ACC112 (cell line): Measurements from ENCODE around the gene DOCK4.

Source experiments
- H2AFZ ChIP-seq: fragments of 200-600 bp; sonication (generic); one replicate; pipeline ENCODE4 v1.6.0; 2017; ENCODE audit warnings: antibody characterized with exemption, low read length; ENCODE audit not compliant: unreplicated experiment
- H3K27ac ChIP-seq: fragments of 200-600 bp; sonication (generic); 2 replicates; pipeline ENCODE4 v1.5.1; 2014; ENCODE audit warnings: low read depth, mild to moderate bottlenecking, antibody characterized with exemption, low read length, moderate library complexity
- H3K27me3 ChIP-seq: fragments of 200-600 bp; sonication (generic); 2 replicates; pipeline ENCODE4 v1.6.1; 2014; ENCODE audit warnings: mild to moderate bottlenecking, antibody characterized with exemption, low read length, moderate library complexity, mixed read lengths; ENCODE audit not compliant: insufficient read depth
- H3K36me3 ChIP-seq: fragments of 200-600 bp; sonication (generic); 2 replicates; pipeline ENCODE4 v1.6.1; 2016; ENCODE audit warnings: mild to moderate bottlenecking, antibody characterized with exemption, low read length, moderate library complexity, mixed read lengths; ENCODE audit not compliant: insufficient read depth
- H3K4me1 ChIP-seq: fragments of 200-600 bp; sonication (generic); one replicate; pipeline ENCODE4 v1.6.1; 2016; ENCODE audit warnings: low read length, mixed read lengths; ENCODE audit not compliant: insufficient read depth, unreplicated experiment, control insufficient read depth
- H3K4me3 ChIP-seq: fragments of 200-600 bp; sonication (generic); 2 replicates; pipeline ENCODE4 v1.5.1; 2014; ENCODE audit warnings: mild to moderate bottlenecking, low read depth, low read length
- H3K79me2 ChIP-seq: fragments of 200-600 bp; sonication (generic); one replicate; pipeline ENCODE4 v1.6.0; 2016; ENCODE audit warnings: low read length; ENCODE audit not compliant: control insufficient read depth, unreplicated experiment, insufficient read depth

DOCK4 gene

GRCh38 chr7:112236597-112236996 lies 30.4 kb upstream of the DOCK4 start:
- Histone ChIP-seq H3K27me3 (no peaks in the 10 kb centered on the region), H2AFZ (no peak overlapping the region), H3K4me3 (no peak overlapping the region), H3K36me3 (no peaks in the 10 kb centered on the region), H3K4me1 (no peaks in the 10 kb centered on the region), H3K79me2 (no peaks in the 10 kb centered on the region), H3K27ac (no peak overlapping the region)

GRCh38 chr7:112234147-112234546 lies 27.9 kb upstream of the DOCK4 start:
- no peak overlapping the region for H3K27ac ChIP-seq
- H2AFZ ChIP-seq = no peak overlapping the region
- H3K4me1 ChIP-seq = no peaks in the 10 kb centered on the region
- H3K4me3 ChIP-seq = no peak overlapping the region
- no peaks in the 10 kb centered on the region for H3K36me3 ChIP-seq
- no peaks in the 10 kb centered on the region for H3K79me2 ChIP-seq
- no peaks in the 10 kb centered on the region for H3K27me3 ChIP-seq

DNA sequence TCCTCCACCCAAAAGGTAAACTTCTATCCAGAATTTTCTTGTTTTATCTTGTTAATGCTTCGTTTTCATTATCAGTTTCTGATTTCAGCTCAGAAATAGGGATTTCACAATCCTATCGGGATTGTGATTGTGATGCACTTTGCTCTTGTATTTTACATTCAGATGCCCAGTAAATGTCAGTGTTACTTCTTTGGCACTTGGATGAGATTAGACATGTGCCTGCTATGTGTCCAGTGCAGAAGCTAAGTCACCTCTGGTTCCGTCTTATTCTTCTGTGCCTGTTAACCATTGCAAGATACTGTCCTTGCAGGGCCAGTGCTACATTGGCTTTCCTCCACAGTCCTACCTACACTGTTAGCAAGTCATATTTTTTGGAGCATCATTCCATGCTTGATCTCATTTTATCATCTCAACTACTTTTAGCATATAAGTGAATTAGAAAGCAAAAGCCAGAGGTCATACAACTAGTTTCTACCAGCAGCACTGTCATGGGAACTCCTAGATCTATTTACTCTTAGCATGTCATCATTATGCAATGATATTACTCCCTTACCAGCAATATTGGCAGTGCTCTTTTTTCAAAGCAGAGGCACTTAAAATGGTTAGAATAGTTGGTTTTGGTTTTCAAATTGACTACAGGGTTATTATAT lies 27.0 kb upstream of the DOCK4 start:
- Histone ChIP-seq H3K79me2 (no peaks in the 10 kb centered on the region), H2AFZ (no peak overlapping the region), H3K36me3 (no peaks in the 10 kb centered on the region), H3K27me3 (no peaks in the 10 kb centered on the region), H3K4me1 (no peaks in the 10 kb centered on the region), H3K4me3 (no peak overlapping the region), H3K27ac (no peak overlapping the region)

- Histone ChIP-seq H2AFZ (no peak overlapping the region), H3K4me1 (no peaks in the 10 kb centered on the region), H3K27me3 (no peaks in the 10 kb centered on the region), H3K4me3 (no peak overlapping the region), H3K36me3 (no peaks in the 10 kb centered on the region), H3K79me2 (peaks cover 4% of the 10 kb centered on the region), H3K27ac (no peak overlapping the region)
These were observed 26.2 kb upstream of the DOCK4 start for GRCh38 chr7:112232212-112232978.

DNA sequence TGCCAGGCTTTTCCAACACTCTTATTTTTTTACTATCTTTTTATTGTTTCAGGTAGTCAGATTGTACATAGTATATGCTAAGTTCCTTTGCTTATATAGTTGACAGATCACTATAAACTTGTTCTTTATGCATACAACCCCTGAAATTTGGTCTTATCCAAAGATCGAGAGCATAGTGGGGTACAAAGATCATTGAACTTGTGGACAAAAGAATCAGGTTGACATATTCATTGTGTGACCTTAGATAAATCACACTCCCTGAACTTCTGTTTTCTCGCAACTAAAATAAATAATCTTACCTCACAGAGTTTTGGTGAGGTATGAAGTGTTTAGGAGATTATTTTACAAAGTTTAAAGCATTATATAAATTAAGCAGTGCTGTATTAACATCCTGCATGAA lies 22.4 kb upstream of the DOCK4 start:
- H2AFZ ChIP-seq = no peak overlapping the region
- H3K27ac ChIP-seq = no peak overlapping the region
- peaks cover 6% of the 10 kb centered on the region for H3K79me2 ChIP-seq
- no peaks in the 10 kb centered on the region for H3K27me3 ChIP-seq
- H3K4me3 ChIP-seq = no peak overlapping the region
- peaks cover 5% of the 10 kb centered on the region for H3K4me1 ChIP-seq
- H3K36me3 ChIP-seq = no peaks in the 10 kb centered on the region

DNA sequence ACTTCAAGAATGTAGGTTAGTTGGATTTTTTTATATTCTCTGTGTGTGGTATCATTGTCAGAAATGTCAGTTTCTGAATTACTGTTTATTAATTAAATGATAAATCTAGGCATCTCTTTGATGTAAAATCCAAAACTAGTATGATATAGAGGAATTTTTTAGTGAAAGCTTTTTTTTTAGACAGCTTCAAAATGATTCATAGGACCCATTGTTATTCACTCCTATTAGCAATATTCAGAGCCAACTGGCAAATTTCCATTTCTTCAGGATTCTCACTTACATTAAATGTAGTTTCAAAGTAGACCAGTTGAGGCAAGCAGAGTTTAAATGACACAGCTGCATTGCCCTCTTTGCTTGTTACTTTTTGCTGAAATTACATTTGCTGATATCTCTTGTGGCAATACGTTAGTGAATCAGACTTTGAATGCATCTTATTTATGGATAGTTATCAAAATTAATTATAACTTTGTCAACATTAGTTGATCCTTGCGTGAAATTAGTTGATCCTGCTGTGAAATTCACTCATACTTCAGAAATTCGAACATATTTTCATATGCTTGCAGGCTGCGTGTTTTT lies 20.6 kb upstream of the DOCK4 start:
- H2AFZ ChIP-seq = no peak overlapping the region
- no peak overlapping the region for H3K4me3 ChIP-seq
- H3K79me2 ChIP-seq = peaks cover 6% of the 10 kb centered on the region
- H3K36me3 ChIP-seq = no peaks in the 10 kb centered on the region; the same call in 1 of the 2 replicates
- peaks cover 5% of the 10 kb centered on the region for H3K4me1 ChIP-seq
- no peak overlapping the region for H3K27ac ChIP-seq
- H3K27me3 ChIP-seq = no peaks in the 10 kb centered on the region

DNA sequence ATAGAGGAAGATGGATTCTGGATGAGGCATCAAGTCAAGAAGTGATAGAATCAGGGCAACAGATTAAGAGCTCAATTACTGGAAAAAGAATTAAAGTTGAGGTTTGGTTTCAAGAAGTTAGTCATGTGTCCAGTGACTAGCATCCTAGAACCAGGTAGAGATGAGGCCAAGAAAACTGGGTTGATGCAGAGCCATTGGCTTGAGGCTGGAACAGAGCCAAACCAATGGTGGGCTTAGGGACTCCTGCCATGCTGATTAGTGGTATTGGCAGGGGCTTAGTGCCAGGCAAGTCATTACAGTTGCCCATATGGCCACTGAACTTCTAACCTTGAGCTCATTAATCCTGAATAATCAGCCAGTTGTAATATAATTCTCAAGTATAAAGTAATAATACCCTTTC lies 18.8 kb upstream of the DOCK4 start:
- peaks cover 5% of the 10 kb centered on the region for H3K4me1 ChIP-seq
- H3K36me3 ChIP-seq = no peaks in the 10 kb centered on the region; the same call in 1 of the 2 replicates
- no peaks in the 10 kb centered on the region for H3K27me3 ChIP-seq
- H2AFZ ChIP-seq = no peak overlapping the region
- H3K4me3 ChIP-seq = no peak overlapping the region
- H3K27ac ChIP-seq = no peak overlapping the region
- peaks cover 6% of the 10 kb centered on the region for H3K79me2 ChIP-seq

DNA sequence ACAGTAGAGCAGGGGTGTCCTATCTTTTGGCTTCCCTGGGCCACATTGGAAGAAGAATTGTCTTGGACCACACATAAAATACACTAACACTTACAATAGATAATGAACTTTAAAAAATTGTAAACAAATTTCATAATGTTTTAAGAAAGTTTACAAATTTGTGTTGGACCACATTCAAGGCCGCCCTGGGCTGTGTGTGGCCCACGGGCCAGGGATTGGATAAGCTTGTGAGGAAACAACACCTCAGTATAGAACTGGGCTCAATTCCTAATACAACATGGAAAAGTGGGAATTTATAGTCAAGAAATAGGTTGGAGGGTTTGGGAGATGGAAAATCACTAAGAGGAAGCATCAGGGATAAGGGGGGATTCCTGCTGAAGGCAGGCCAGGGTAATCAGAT lies 18.0 kb upstream of the DOCK4 start:
- H3K79me2 ChIP-seq = peaks cover 6% of the 10 kb centered on the region
- no peaks in the 10 kb centered on the region for H3K27me3 ChIP-seq

GRCh38 chr7:112223310-112223709 lies 17.1 kb upstream of the DOCK4 start:
- H3K27ac ChIP-seq = no peak overlapping the region
- H3K4me3 ChIP-seq = no peak overlapping the region
- H3K36me3 ChIP-seq = no peaks in the 10 kb centered on the region; the same call in 1 of the 2 replicates
- no peaks in the 10 kb centered on the region for H3K27me3 ChIP-seq
- no peak overlapping the region for H2AFZ ChIP-seq
- peaks cover 6% of the 10 kb centered on the region for H3K79me2 ChIP-seq
- peaks cover 5% of the 10 kb centered on the region for H3K4me1 ChIP-seq

More for the DNA sequence above, 18.0 kb upstream of the DOCK4 start:
- Histone ChIP-seq H3K27ac (no peak overlapping the region), H2AFZ (no peak overlapping the region), H3K36me3 (no peaks in the 10 kb centered on the region; the same call in 1 of the 2 replicates), H3K4me3 (no peak overlapping the region), H3K4me1 (peaks cover 5% of the 10 kb centered on the region)

GRCh38 chr7:112220877-112221434 lies 14.8 kb upstream of the DOCK4 start:
- H3K27ac ChIP-seq = no peak overlapping the region
- no peak overlapping the region for H3K4me3 ChIP-seq
- H3K4me1 ChIP-seq = no peaks in the 10 kb centered on the region
- H3K27me3 ChIP-seq = no peaks in the 10 kb centered on the region
- H2AFZ ChIP-seq = no peak overlapping the region
- H3K79me2 ChIP-seq = peaks cover 2% of the 10 kb centered on the region
- H3K36me3 ChIP-seq = no peaks in the 10 kb centered on the region; the same call in 1 of the 2 replicates
